CD4-positive, alpha-beta memory T cell (primary cell): ENCODE data around the gene PLXDC1. TPM values are rescaled to one million over a fixed set of nuclear protein-coding genes. Genes with fewer than 3 reads are reported as not detected.

Source experiments
- CTCF ChIA-PET: fragments of 350-600 bp; sonication (Branson Sonifier 250); formaldehyde crosslinking; loops from one replicate; lab custom pipeline; 2021; ENCODE audit warnings: inconsistent platforms; ENCODE audit not compliant: partially characterized antibody; lab: Charles Lee
- POLR2A ChIA-PET: fragments of 350-600 bp; sonication (Branson Sonifier 250); formaldehyde crosslinking; loops from one replicate; lab custom pipeline; 2021; ENCODE audit not compliant: partially characterized antibody; lab: Charles Lee
- DNase-seq, 5 donors: peaks; one replicate each; pipeline versions ENCODE4 v3.0.0 to v3.0.0-alpha.2; 2020 to 2022; ENCODE audit warnings: mixed read lengths in 1 of 5
- H3K27ac ChIP-seq: one replicate; pipeline ENCODE4 v1.7.0; 2013; ENCODE audit warnings: low read depth, low read length
- H3K27me3 ChIP-seq: 2 replicates; pipeline ENCODE4 v1.7.0; 2013; ENCODE audit warnings: mild to moderate bottlenecking, low read length, moderate library complexity; ENCODE audit not compliant: insufficient read depth
- H3K36me3 ChIP-seq: 2 replicates; pipeline ENCODE4 v1.7.0; 2013; ENCODE audit warnings: mild to moderate bottlenecking, low read length, moderate library complexity; ENCODE audit not compliant: insufficient read depth
- H3K4me1 ChIP-seq: 2 replicates; pipeline ENCODE4 v1.7.0; 2013; ENCODE audit warnings: mild to moderate bottlenecking, low read length, moderate library complexity; ENCODE audit not compliant: insufficient read depth
- H3K4me3 ChIP-seq, 2 donors: one replicate each; pipeline ENCODE4 v1.7.0; 2013; ENCODE audit warnings: low read length in 2 of 2, mild to moderate bottlenecking in 1 of 2
- H3K9me3 ChIP-seq, 2 donors: one replicate each; pipeline ENCODE4 v1.7.0; 2013; ENCODE audit warnings: low read length in 2 of 2, control low read depth in 1 of 2; ENCODE audit not compliant: control insufficient read depth in 1 of 2
- H3K27ac Mint-ChIP-seq, 7 donors: one replicate each; pipeline ENCODE4 v1.8.0; 2020 to 2021; ENCODE audit warnings: mixed read lengths in 7 of 7, mild to moderate bottlenecking in 6 of 7, inconsistent platforms in 3 of 7, moderate library complexity in 3 of 7
- H3K27me3 Mint-ChIP-seq, 2 donors: one replicate each; pipeline ENCODE4 v1.8.0; 2020 to 2021; ENCODE audit warnings: mixed read lengths in 2 of 2
- H3K36me3 Mint-ChIP-seq, 2 donors: one replicate each; pipeline ENCODE4 v1.8.0; 2020 to 2021; ENCODE audit warnings: mixed read lengths in 2 of 2, inconsistent platforms in 1 of 2, mild to moderate bottlenecking in 1 of 2
- H3K4me1 Mint-ChIP-seq, 4 donors: one replicate each; pipeline ENCODE4 v1.8.0; 2020 to 2021; ENCODE audit warnings: mixed read lengths in 4 of 4, mild to moderate bottlenecking in 1 of 4
- H3K4me3 Mint-ChIP-seq, 8 donors: one replicate each; pipeline ENCODE4 v1.8.0; 2020 to 2021; ENCODE audit warnings: mixed read lengths in 8 of 8, mild to moderate bottlenecking in 7 of 8, moderate library complexity in 6 of 8, inconsistent platforms in 3 of 8
- H3K9me3 Mint-ChIP-seq, 8 donors: one replicate each; pipeline ENCODE4 v1.8.0; 2020 to 2021; ENCODE audit warnings: mixed read lengths in 8 of 8, mild to moderate bottlenecking in 5 of 8, inconsistent platforms in 3 of 8, moderate library complexity in 1 of 8
- intact Hi-C: fragments of 100-400 bp; cut with micrococcal nuclease; formaldehyde crosslinking; loops from one replicate; pipeline ENCODE4 v1.15.1; 2023
- polyA plus RNA-seq, 2 donors: library from polyadenylated mRNA; unstranded; fragments of 300-500 nt; fragmentation: Illumina TruSeq; gene quantifications; one replicate each; pipeline ENCODE4 v1.2.3, GENCODE V29; 2021
- total RNA-seq, 2 experiments: library from RNA; stranded (reverse); gene quantifications; one replicate each; pipeline ENCODE4 v1.2.3, GENCODE V29; 2021

The PLXDC1 gene
- total and polyA plus RNA-seq, 4 experiments from 2014 or later, result 2.5 to 16.4 (median 10.2) TPM

- H3K4me1 ChIP-seq, result no peaks in the 10 kb centered on the region
- Mint-ChIP-seq H3K27ac (no peak overlapping the region), H3K4me1 (no peaks in the 10 kb centered on the region), H3K9me3 (no peaks in the 10 kb centered on the region), H3K27me3 (no peaks in the 10 kb centered on the region), H3K36me3 (peaks cover 0 to 3% of the 10 kb centered on the region in 2 donors), H3K4me3 (no peak overlapping the region)
- no peak for DNase-seq
- POLR2A ChIA-PET, result no interaction called here
- H3K27me3 ChIP-seq, result no peaks in the 10 kb centered on the region
- no peaks in the 10 kb centered on the region for H3K9me3 ChIP-seq
- H3K27ac ChIP-seq, result no peak overlapping the region
- CTCF ChIA-PET, result interaction anchor here (1.3 kb wide), 1 partner anchor 75 kb away, joined by 3 read pairs; no protein-coding TSS in a partner anchor
- no peak overlapping the region for H3K4me3 ChIP-seq
- intact Hi-C loops, result no loop called here
- H3K36me3 ChIP-seq, result no peaks in the 10 kb centered on the region
Observed at GRCh38 chr17:39077866-39078265, 73.6 kb downstream of the PLXDC1 start.

- DNase-seq, result no peak
- ChIA-PET CTCF (interaction anchor here (1.3 kb wide), 1 partner anchor 76 kb away, joined by 3 read pairs; no protein-coding TSS in a partner anchor), POLR2A (no interaction called here)
- Histone ChIP-seq H3K9me3 (no peaks in the 10 kb centered on the region), H3K27ac (no peak overlapping the region), H3K4me3 (no peak overlapping the region), H3K4me1 (no peaks in the 10 kb centered on the region), H3K36me3 (no peaks in the 10 kb centered on the region), H3K27me3 (no peaks in the 10 kb centered on the region)
- Mint-ChIP-seq H3K36me3 (peaks cover 0 to 5% of the 10 kb centered on the region in 2 donors), H3K4me1 (no peaks in the 10 kb centered on the region), H3K9me3 (no peaks in the 10 kb centered on the region), H3K4me3 (no peak overlapping the region), H3K27ac (peak overlapping the region in 1 of 7 donors; percentile 35), H3K27me3 (no peaks in the 10 kb centered on the region)
- intact Hi-C loops, result no loop called here
Observed at GRCh38 chr17:39077252-39077651, 74.2 kb downstream of the PLXDC1 start.

- POLR2A ChIA-PET, result interaction anchor here (0.6 kb wide), 2 partner anchors 85 to 1312 kb away, joined by 3 read pairs; no protein-coding TSS in a partner anchor
- peaks cover 0 to 2% of the 10 kb centered on the region in 2 donors for H3K27me3 Mint-ChIP-seq
- intact Hi-C loops, result no loop called here
- H3K4me1 Mint-ChIP-seq, result no peaks in the 10 kb centered on the region
- peaks cover 0 to 5% of the 10 kb centered on the region in 2 donors for H3K36me3 Mint-ChIP-seq
- H3K4me3 ChIP-seq, result no peak overlapping the region
- no peaks in the 10 kb centered on the region for H3K27me3 ChIP-seq
- no peaks in the 10 kb centered on the region for H3K4me1 ChIP-seq
- H3K9me3 Mint-ChIP-seq, result no peaks in the 10 kb centered on the region
- no peak overlapping the region for H3K27ac ChIP-seq
- H3K4me3 Mint-ChIP-seq, result no peak overlapping the region
- H3K27ac Mint-ChIP-seq, result no peak overlapping the region
- no peaks in the 10 kb centered on the region for H3K36me3 ChIP-seq
- H3K9me3 ChIP-seq, result no peaks in the 10 kb centered on the region
- CTCF ChIA-PET, result interaction anchor here (0.9 to 1.6 kb wide), 4 partner anchors 78 to 92 kb away, joined by 3 to 5 read pairs (median 4); no protein-coding TSS in a partner anchor
- no peak for DNase-seq
Observed at GRCh38 chr17:39074676-39075075, 76.8 kb downstream of the PLXDC1 start.

- Mint-ChIP-seq H3K9me3 (no peaks in the 10 kb centered on the region), H3K4me3 (no peak overlapping the region), H3K27ac (peak overlapping the region in 3 of 7 donors; percentile 25 to 72 (median 60)), H3K36me3 (peaks cover 0 to 5% of the 10 kb centered on the region in 2 donors), H3K4me1 (peaks cover 4 to 5% (median 5%) of the 10 kb centered on the region in 4 donors), H3K27me3 (peaks cover 0 to 2% of the 10 kb centered on the region in 2 donors)
- Histone ChIP-seq H3K36me3 (no peaks in the 10 kb centered on the region), H3K27me3 (no peaks in the 10 kb centered on the region), H3K4me3 (no peak overlapping the region), H3K9me3 (no peaks in the 10 kb centered on the region), H3K27ac (no peak overlapping the region), H3K4me1 (no peaks in the 10 kb centered on the region)
- DNase-seq, result no peak
- CTCF ChIA-PET, result interaction anchor here (1.6 kb wide), 1 partner anchor 79 kb away, joined by 5 read pairs; no protein-coding TSS in a partner anchor
- intact Hi-C loops, result no loop called here
- POLR2A ChIA-PET, result no interaction called here
Observed at GRCh38 chr17:39073916-39074315, 77.5 kb downstream of the PLXDC1 start.

- Mint-ChIP-seq H3K4me3 (no peak overlapping the region), H3K27me3 (peaks cover 0 to 2% of the 10 kb centered on the region in 2 donors), H3K9me3 (no peaks in the 10 kb centered on the region), H3K4me1 (peaks cover 4 to 5% (median 5%) of the 10 kb centered on the region in 4 donors), H3K27ac (no peak overlapping the region), H3K36me3 (peaks cover 0 to 5% of the 10 kb centered on the region in 2 donors)
- no peaks in the 10 kb centered on the region for H3K27me3 ChIP-seq
- POLR2A ChIA-PET, result no interaction called here
- H3K4me3 ChIP-seq, result no peak overlapping the region
- no peaks in the 10 kb centered on the region for H3K4me1 ChIP-seq
- CTCF ChIA-PET, result no interaction called here
- H3K9me3 ChIP-seq, result no peaks in the 10 kb centered on the region
- no peak overlapping the region for H3K27ac ChIP-seq
- DNase-seq, result no peak
- H3K36me3 ChIP-seq, result no peaks in the 10 kb centered on the region
- intact Hi-C loops, result no loop called here
Observed at GRCh38 chr17:39073353-39073752, 78.1 kb downstream of the PLXDC1 start.

GRCh38 chr17:39071573-39071972, 79.9 kb downstream of the PLXDC1 start:
- Histone ChIP-seq H3K36me3 (no peaks in the 10 kb centered on the region), H3K27me3 (no peaks in the 10 kb centered on the region), H3K4me3 (no peak overlapping the region), H3K27ac (no peak overlapping the region), H3K4me1 (no peaks in the 10 kb centered on the region), H3K9me3 (no peaks in the 10 kb centered on the region)
- Mint-ChIP-seq H3K27ac (no peak overlapping the region), H3K27me3 (peaks cover 0 to 2% of the 10 kb centered on the region in 2 donors), H3K36me3 (peaks cover 0 to 5% of the 10 kb centered on the region in 2 donors), H3K4me1 (peaks cover 4 to 5% (median 5%) of the 10 kb centered on the region in 4 donors), H3K4me3 (no peak overlapping the region), H3K9me3 (no peaks in the 10 kb centered on the region)
- intact Hi-C loops, result no loop called here
- POLR2A ChIA-PET, result interaction anchor here (0.9 to 2.0 kb wide), 2 partner anchors 81 to 100 kb away, joined by 3 to 15 read pairs; partner anchors contain the start of gene PLXDC1
- no peak for DNase-seq
- CTCF ChIA-PET, result interaction anchor here (1.4 to 2.5 kb wide), 6 partner anchors 15 to 103 kb away, joined by 3 to 47 read pairs (median 7); partner anchors contain the start of gene PLXDC1

GRCh38 chr17:39069114-39069756, 82.2 kb downstream of the PLXDC1 start:
- no peak overlapping the region for H3K27ac ChIP-seq
- ChIA-PET POLR2A (interaction anchor here (1.1 kb wide), 1 partner anchor 85 kb away, joined by 7 read pairs; no protein-coding TSS in a partner anchor), CTCF (interaction anchor here (0.6 to 2.2 kb wide), 6 partner anchors 20 to 105 kb away, joined by 3 to 19 read pairs (median 5); partner anchors contain the start of gene PLXDC1)
- Mint-ChIP-seq H3K27me3 (peaks cover 0 to 2% of the 10 kb centered on the region in 2 donors), H3K4me1 (peaks cover 4 to 9% (median 5%) of the 10 kb centered on the region in 4 donors), H3K27ac (peak overlapping the region in 4 of 7 donors; percentile 41 to 75 (median 54)), H3K9me3 (no peaks in the 10 kb centered on the region), H3K36me3 (peaks cover 0 to 3% of the 10 kb centered on the region in 2 donors), H3K4me3 (peak overlapping the region in 1 of 8 donors; percentile 3)
- H3K27me3 ChIP-seq, result no peaks in the 10 kb centered on the region
- no peaks in the 10 kb centered on the region for H3K36me3 ChIP-seq
- H3K4me3 ChIP-seq, result no peak overlapping the region
- no peaks in the 10 kb centered on the region for H3K4me1 ChIP-seq
- peak in 4 of 5 donors; percentile 44 to 55 (median 52) for DNase-seq
- H3K9me3 ChIP-seq, result no peaks in the 10 kb centered on the region
- intact Hi-C loops, result loop anchor here (1.0 to 2.0 kb wide), 4 partner anchors 24 to 106 kb away; no protein-coding TSS in a partner anchor
